Endothelial cell of umbilical vein (primary cell): Measurements from ENCODE around the gene SDF4. TPM values are rescaled to one million over a fixed set of nuclear protein-coding genes. Genes with fewer than 3 reads are reported as not detected.

Source experiments
- BruUV-seq: library from RNA; stranded (reverse); fragments of 400-500 nt; replicated peaks from 2 replicates; lab custom pipeline; 2021; lab: Mats Ljungman, UMichigan
- CTCF ChIA-PET: fragments of 300-600, 350-600 bp; sonication (Branson Sonifier 250); formaldehyde crosslinking; loops from one replicate; lab custom pipeline; 2021; ENCODE audit warnings: antibody characterized with exemption, inconsistent platforms; lab: Charles Lee
- POLR2A ChIA-PET: fragments of 300-600, 350-600 bp; sonication (Branson Sonifier 250); formaldehyde crosslinking; loops from one replicate; lab custom pipeline; 2021; ENCODE audit warnings: antibody characterized with exemption, inconsistent platforms; lab: Charles Lee
- DNase-seq: peaks from one replicate; pipeline ENCODE4 v3.0.0-alpha.2; 2011; ENCODE audit warnings: low read depth, low spot score
- FAIRE-seq: peaks from 2 replicates; lab custom pipeline; 2011; peaks lifted over from hg19 to GRCh38; lab: Jason Lieb, UNC
- H2AFZ ChIP-seq: 2 replicates; pipeline ENCODE4 v1.6.0; 2012; ENCODE audit warnings: low read depth, low read length, control low read depth, inconsistent platforms
- H3K27ac ChIP-seq: 2 replicates; pipeline ENCODE4 v1.5.1; 2011; ENCODE audit warnings: low read depth, mild to moderate bottlenecking, control low read depth, low read length, moderate library complexity; ENCODE audit not compliant: insufficient read depth
- H3K27me3 ChIP-seq, 2 experiments: 2 replicates each; pipeline versions ENCODE4 v1.6.0 to v1.6.1; 2011; ENCODE audit warnings: low read length in 2 of 2, mixed read lengths in 1 of 2; ENCODE audit not compliant: control insufficient read depth in 2 of 2, insufficient read depth in 2 of 2
- H3K36me3 ChIP-seq, 2 experiments: 2 replicates in 1 of 2; 3 replicates in 1 of 2; pipeline ENCODE4 v1.5.1; 2011; ENCODE audit warnings: low read length in 2 of 2, mild to moderate bottlenecking in 1 of 2, moderate library complexity in 1 of 2; ENCODE audit not compliant: control insufficient read depth in 2 of 2, insufficient read depth in 2 of 2; ENCODE audit errors: extremely low read depth in 1 of 2
- H3K4me1 ChIP-seq: 3 replicates; pipeline ENCODE4 v1.5.1; 2011; ENCODE audit warnings: mild to moderate bottlenecking, low read length; ENCODE audit not compliant: control insufficient read depth, insufficient read depth; ENCODE audit errors: extremely low read depth
- H3K4me2 ChIP-seq: 2 replicates; pipeline ENCODE4 v1.6.1; 2011; ENCODE audit warnings: low read length, control low read depth, mixed read lengths; ENCODE audit not compliant: insufficient read depth
- H3K4me3 ChIP-seq, 3 experiments: fragments of 200-600 bp in 1 of 3; sonication (generic), shearing (Covaris generic) in 1 of 3; replicated peaks in 1 of 3; 2 replicates each; pipeline ENCODE4 v1.5.1; 2011 to 2016; ENCODE audit warnings: control low read depth in 3 of 3, low read length in 3 of 3, mild to moderate bottlenecking in 2 of 3, inconsistent platforms in 1 of 3, low read depth in 1 of 3, moderate library complexity in 1 of 3; ENCODE audit not compliant: insufficient read depth in 1 of 3
- H3K79me2 ChIP-seq: 2 replicates; pipeline ENCODE4 v1.6.0; 2012; ENCODE audit warnings: low read length, inconsistent platforms; ENCODE audit not compliant: control insufficient read depth, insufficient read depth
- H3K9ac ChIP-seq: replicated peaks from 2 replicates; pipeline ENCODE3; 2011; ENCODE audit warnings: low read length, control low read depth; ENCODE audit not compliant: insufficient read depth; ENCODE audit errors: extremely low read depth
- H3K9me1 ChIP-seq: replicated peaks from 3 replicates; pipeline ENCODE4 v1.6.0; 2011; ENCODE audit warnings: mild to moderate bottlenecking, low read length; ENCODE audit not compliant: control insufficient read depth, insufficient read depth; ENCODE audit errors: extremely low read depth
- H3K9me3 ChIP-seq: replicated peaks from 2 replicates; pipeline ENCODE4 v1.5.1; 2012; ENCODE audit warnings: low read length, inconsistent platforms; ENCODE audit not compliant: control insufficient read depth, insufficient read depth
- H4K20me1 ChIP-seq: replicated peaks from 2 replicates; pipeline ENCODE3; 2011; ENCODE audit warnings: mild to moderate bottlenecking, low read length; ENCODE audit not compliant: control insufficient read depth, insufficient read depth; ENCODE audit errors: extremely low read depth
- EZH2 ChIP-seq: IDR thresholded peaks from 2 replicates; pipeline ENCODE4 v1.6.1; 2012; ENCODE audit warnings: borderline replicate concordance, low read depth, mild to moderate bottlenecking, moderate library complexity, low read length, inconsistent platforms; ENCODE audit not compliant: severe bottlenecking
- FOS ChIP-seq: IDR thresholded peaks from 2 replicates; pipeline ENCODE4 v1.6.1; 2011; ENCODE audit warnings: mild to moderate bottlenecking, low read length, moderate library complexity, borderline replicate concordance; ENCODE audit not compliant: insufficient read depth
- GATA2 ChIP-seq: IDR thresholded peaks from 2 replicates; pipeline ENCODE4 v1.7.0; 2011; ENCODE audit warnings: low read depth, mild to moderate bottlenecking, moderate library complexity, mixed read lengths, low read length; ENCODE audit not compliant: insufficient read length, insufficient read depth
- JUN ChIP-seq: IDR thresholded peaks from 2 replicates; pipeline ENCODE4 v1.6.1; 2011; ENCODE audit warnings: borderline replicate concordance, low read depth; ENCODE audit not compliant: insufficient read length, insufficient read depth
- MYC ChIP-seq: IDR thresholded peaks from one replicate; pipeline ENCODE4 v1.6.1; 2011; ENCODE audit warnings: mild to moderate bottlenecking, low read depth, low read length
- POLR2A ChIP-seq: IDR thresholded peaks from 2 replicates; pipeline ENCODE4 v1.6.1; 2012; ENCODE audit warnings: low read depth, mild to moderate bottlenecking, control low read depth, low read length
- POLR2AphosphoS5 ChIP-seq: IDR thresholded peaks from 2 replicates; pipeline ENCODE4 v1.6.1; 2012; ENCODE audit warnings: low read depth, mild to moderate bottlenecking, control low read depth, low read length, moderate library complexity; ENCODE audit not compliant: insufficient read depth
- dilution Hi-C: fragments of 300-500 bp; cut with MboI; formaldehyde crosslinking; loops from one replicate; pipeline ENCODE4 v1.15.0; 2019; ENCODE audit warnings: low sequenced_read_pairs; ENCODE audit not compliant: extremely low pct_ligation_motif_present
- intact Hi-C: fragments of 100-400 bp; cut with micrococcal nuclease; formaldehyde crosslinking; loops from one replicate; pipeline ENCODE4 v1.10.0; 2022
- polyA plus RNA-seq, 4 experiments: library from polyadenylated mRNA; depleted of rRNA in 3 of 4; stranded (reverse) in 3 of 4; unstranded in 1 of 4; fragments of >200 nt; gene quantifications; 2 replicates each; pipeline versions ENCODE4 v1.2.1 to v1.2.3, GENCODE V29; 2011 to 2012; ENCODE audit warnings: missing spikeins in 1 of 4
- total RNA-seq: library from RNA; stranded (reverse); gene quantifications from 2 replicates; pipeline ENCODE4 v1.2.3, GENCODE V29; 2021
- TF ChIP-seq, protein P1 (sequence below): IDR thresholded peaks from 2 replicates; pipeline ENCODE4 v1.6.1; 2011; ENCODE audit not compliant: insufficient read depth, insufficient read length
- TF ChIP-seq, protein P2 (sequence below), 2 donors: IDR thresholded peaks; 1 replicate in 1 of 2; 2 replicates in 1 of 2; pipeline ENCODE4 v1.5.1; 2011; ENCODE audit warnings: low read length in 2 of 2, mild to moderate bottlenecking in 2 of 2, moderate library complexity in 2 of 2, control low read depth in 1 of 2, inconsistent platforms in 1 of 2, low read depth in 1 of 2; ENCODE audit not compliant: insufficient read depth in 1 of 2; ENCODE audit errors: extremely low read depth in 1 of 2

SDF4 gene
- total and polyA plus RNA-seq, 2 donors (not counting 3 experiments of a cell fraction or from before 2014, with no cell fraction given), result 175 to 185 TPM

DNA sequence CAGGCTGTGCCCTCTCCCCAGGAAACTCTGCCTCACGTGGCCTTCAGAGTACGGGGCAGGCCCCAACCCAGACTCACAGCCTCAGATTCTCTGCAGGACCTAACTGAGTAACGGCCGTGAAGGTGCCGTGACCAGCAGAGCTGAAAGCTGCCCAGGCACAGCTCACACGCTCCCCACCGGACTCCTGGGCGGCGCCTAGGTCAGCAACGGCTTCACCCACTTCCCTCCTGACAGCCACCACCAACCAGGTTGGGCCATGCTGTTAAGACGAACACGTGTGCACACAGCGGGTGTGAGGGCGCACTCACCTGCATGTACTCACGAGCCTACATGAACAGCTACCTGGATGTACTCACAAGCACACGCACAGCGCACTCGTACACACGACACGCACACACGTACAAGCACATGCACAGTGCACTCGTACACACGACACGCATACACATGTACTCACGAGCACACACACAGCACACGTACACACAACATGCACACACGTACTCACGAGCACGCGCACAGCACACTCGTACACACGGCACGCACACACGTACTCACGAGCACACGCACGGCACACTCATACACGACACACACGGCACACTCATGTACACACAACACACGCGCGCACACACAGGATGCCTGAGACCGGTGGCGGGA lies 9.1 kb downstream of the SDF4 start:
- Histone ChIP-seq H3K9me3 (no peaks in the 10 kb centered on the region), H3K4me2 (no peak overlapping the region), H3K36me3 (peaks cover 0 to 54% of the 10 kb centered on the region in 2 experiments), H3K9ac (no peak overlapping the region), H3K4me3 (no peak overlapping the region), H4K20me1 (no peaks in the 10 kb centered on the region), H3K27ac (no peak overlapping the region), H3K9me1 (no peaks in the 10 kb centered on the region), H3K79me2 (peaks cover 22% of the 10 kb centered on the region), H3K4me1 (no peaks in the 10 kb centered on the region), H3K27me3 (no peaks in the 10 kb centered on the region), H2AFZ (no peak overlapping the region)
- FAIRE-seq (no peak), DNase-seq (no peak)
- intact Hi-C loops (no loop called here), dilution Hi-C loops (no loop called here)
- POLR2A ChIA-PET, result no interaction called here
- no TSS peak for BruUV-seq
- CTCF ChIA-PET, result no interaction called here
- TF ChIP-seq, protein P1, sequence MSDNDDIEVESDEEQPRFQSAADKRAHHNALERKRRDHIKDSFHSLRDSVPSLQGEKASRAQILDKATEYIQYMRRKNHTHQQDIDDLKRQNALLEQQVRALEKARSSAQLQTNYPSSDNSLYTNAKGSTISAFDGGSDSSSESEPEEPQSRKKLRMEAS, result no peak
- TF ChIP-seq POLR2A, result no peak
- TF ChIP-seq GATA2, result no peak
- TF ChIP-seq EZH2, result no peak
- no peak for TF ChIP-seq POLR2AphosphoS5
- no peak for TF ChIP-seq MYC
- TF ChIP-seq, protein P2, sequence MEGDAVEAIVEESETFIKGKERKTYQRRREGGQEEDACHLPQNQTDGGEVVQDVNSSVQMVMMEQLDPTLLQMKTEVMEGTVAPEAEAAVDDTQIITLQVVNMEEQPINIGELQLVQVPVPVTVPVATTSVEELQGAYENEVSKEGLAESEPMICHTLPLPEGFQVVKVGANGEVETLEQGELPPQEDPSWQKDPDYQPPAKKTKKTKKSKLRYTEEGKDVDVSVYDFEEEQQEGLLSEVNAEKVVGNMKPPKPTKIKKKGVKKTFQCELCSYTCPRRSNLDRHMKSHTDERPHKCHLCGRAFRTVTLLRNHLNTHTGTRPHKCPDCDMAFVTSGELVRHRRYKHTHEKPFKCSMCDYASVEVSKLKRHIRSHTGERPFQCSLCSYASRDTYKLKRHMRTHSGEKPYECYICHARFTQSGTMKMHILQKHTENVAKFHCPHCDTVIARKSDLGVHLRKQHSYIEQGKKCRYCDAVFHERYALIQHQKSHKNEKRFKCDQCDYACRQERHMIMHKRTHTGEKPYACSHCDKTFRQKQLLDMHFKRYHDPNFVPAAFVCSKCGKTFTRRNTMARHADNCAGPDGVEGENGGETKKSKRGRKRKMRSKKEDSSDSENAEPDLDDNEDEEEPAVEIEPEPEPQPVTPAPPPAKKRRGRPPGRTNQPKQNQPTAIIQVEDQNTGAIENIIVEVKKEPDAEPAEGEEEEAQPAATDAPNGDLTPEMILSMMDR (IDR thresholded peaks at IDR 0.05; ENCODE audit: extremely low read depth in 1 of 2, insufficient read depth in 1 of 2, low read depth in 1 of 2, low read length in 2 of 2), result no peak
- no peak for TF ChIP-seq FOS
- no peak for TF ChIP-seq JUN
